Measurements from ENCODE around the gene SNAP47.

The SNAP47 gene

GRCh38 chr1:227797625-227798024 is 62.4 kb downstream of the SNAP47 start:
- DNase-seq (ENCODE audit: low read depth in 2 of 2) = no peak

DNA sequence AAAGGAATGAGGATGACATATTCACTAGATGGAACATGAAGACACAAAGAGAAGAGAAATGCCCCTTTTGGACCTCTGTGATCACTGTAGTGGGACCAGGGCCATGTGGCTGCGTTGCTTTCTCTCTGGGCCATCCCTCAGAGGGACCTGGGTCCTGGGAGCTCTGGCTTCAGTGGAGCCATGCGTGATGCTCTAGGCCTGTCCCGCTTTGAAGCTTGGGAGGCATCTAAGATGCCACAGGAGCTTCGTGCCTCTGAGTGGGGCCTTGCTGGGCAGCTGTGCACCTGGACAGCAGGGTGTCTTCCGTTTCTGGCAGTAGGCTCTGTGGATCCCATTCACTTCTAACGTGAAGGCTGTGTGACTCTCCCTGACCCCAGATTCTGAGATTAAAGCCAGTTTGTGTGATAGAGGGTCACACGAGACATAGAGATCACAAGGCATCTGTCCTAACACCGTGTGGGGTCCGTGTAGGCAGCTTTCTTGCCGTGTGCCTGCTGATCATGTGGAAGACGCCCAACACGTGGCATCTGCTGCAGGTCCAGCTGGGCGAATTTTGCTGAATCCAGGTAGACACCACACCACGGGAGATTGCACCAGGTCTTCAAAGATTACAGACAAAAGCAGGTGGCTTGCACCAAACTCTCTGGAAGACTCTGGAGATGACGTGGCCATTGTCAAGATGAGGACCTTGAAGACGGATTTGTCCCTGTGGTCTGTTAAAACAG is 63.0 kb downstream of the SNAP47 start:
- DNase-seq (ENCODE audit: low read depth in 2 of 2) = no peak

DNA sequence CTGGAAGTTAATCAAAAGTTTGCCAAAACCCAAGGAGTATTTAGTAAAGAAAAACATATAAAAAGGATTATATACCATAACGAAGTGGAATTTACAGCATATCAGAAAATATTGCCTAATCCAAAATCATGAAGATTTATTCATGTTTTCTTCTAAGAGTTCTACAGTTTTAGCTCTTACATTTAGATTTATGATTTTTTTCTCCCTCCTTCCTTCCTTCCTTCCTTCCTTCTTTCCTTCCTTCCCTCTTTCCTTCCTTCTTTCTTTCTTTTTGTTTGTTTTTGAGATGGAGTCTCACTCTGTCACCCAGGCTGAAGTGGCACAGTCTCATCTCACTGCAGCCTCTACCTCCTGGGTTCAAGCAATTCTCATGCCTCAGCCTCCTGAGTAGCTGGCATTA is 64.5 kb downstream of the SNAP47 start:
- DNase-seq (ENCODE audit: low read depth in 2 of 2) = no peak

DNA sequence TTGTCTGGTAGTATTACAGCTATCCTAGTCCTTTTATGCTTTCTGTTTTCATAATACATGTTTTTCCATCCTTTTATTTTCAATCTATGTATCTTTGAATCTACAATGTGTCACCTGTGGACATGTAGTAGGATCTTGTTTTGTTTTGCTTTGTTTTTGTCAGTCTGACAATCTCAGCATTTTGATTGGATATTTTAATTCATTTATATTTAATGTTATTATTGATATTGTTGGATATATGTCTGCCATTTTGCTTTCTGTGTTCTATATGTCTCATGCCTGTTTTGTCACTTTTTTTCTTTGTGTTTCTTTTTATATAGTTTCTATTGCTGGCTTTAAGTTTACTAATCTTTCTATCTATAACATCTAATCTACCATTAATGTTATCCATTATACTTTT is 68.7 kb downstream of the SNAP47 start:
- DNase-seq (ENCODE audit: low read depth in 2 of 2) = no peak

DNA sequence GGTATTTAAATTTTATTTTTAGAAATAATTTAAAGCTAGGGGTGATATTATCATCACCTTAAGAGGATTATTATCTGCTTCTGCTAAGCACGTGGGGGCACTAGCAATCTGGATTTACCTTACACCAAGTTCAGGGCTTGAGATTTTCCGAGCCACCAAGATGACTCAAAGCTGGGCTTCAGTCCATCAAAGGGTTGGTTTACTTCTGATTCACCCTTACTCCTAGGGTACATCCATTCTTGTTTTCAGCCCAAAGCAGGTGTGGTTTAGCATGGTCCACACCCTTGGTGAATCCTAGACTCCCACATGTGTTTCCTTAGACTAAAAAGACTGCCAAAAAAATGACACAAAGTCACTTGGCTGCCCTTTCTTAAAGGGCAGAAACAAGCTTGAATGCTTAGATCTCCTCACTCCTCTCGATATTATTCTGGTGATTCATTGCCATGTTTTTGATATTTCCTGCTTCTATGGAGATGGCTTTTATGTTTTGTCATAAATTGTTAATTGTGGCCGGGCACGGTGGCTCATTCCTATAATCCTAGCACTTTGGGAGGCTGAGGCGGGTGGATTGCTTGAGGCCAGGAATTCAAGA is 70.5 kb downstream of the SNAP47 start:
- DNase-seq (ENCODE audit: low read depth in 2 of 2) = no peak

DNA sequence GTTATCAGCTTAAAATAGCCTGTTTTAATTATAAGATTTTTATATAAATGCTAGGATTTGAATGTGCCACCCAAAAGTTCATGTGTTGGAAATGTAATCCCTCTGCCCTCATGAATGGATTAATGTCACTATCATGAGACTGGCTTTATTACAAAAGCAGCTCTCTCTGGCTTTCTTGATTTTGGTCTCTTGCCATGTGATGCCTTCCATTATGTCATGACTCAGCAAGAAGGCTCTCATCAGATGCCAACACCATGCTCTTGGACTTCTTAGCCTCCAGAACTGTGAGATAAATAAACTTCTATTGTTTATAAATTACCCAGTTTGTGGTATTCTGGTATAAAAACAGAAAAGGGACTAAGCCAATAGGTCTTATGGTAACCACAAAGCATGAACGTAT is 73.3 kb downstream of the SNAP47 start:
- DNase-seq (ENCODE audit: low read depth in 2 of 2) = no peak

DNA sequence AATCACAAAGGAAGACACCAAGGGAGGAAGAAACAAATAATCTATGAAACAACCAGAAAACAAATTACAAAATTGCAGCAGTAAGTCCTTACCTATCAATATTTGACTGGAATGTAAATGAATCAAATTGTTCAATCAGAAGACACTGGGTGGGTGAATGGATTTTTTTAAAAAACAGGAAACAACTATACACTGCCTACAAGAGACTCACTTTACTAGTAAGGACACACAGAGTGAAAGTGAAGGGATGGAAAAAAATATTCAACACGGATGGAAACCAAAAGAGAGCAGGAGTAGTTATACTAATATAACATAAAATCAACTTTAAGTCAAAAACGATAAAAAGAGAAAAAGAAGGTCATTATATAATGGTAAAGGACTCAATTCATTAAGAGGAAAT is 73.8 kb downstream of the SNAP47 start:
- no peak for DNase-seq (ENCODE audit: low read depth in 2 of 2)

- no peak for DNase-seq (ENCODE audit: low read depth in 2 of 2)
Measured at GRCh38 chr1:227813962-227814361, 78.7 kb downstream of the SNAP47 start.

- no peak for DNase-seq (ENCODE audit: low read depth in 2 of 2)
Measured at GRCh38 chr1:227815468-227816409, 80.5 kb downstream of the SNAP47 start, which contains the start of gene PRSS38. Gene PRSS38 (plus strand): TSS chr1:227815675. CDS start chr1:227815717, 42 bp downstream.

- DNase-seq (ENCODE audit: low read depth in 2 of 2) = no peak
Measured at GRCh38 chr1:227816750-227817446, 81.7 kb downstream of the SNAP47 start.

- DNase-seq (ENCODE audit: low read depth in 2 of 2) = no peak
Measured at GRCh38 chr1:227823537-227823936, 88.3 kb downstream of the SNAP47 start.

- no peak for DNase-seq (ENCODE audit: low read depth in 2 of 2)
Measured at GRCh38 chr1:227824204-227824603, 89.0 kb downstream of the SNAP47 start.

- DNase-seq (ENCODE audit: low read depth in 2 of 2) = no peak
Measured at GRCh38 chr1:227828786-227829185, 93.6 kb downstream of the SNAP47 start.
